K562 (cell line): ENCODE results near the gene PAFAH1B2. TPM values are rescaled to one million over a fixed set of nuclear protein-coding genes. Genes with fewer than 3 reads are reported as not detected.

Source experiments
- AFF4 ChIP-seq: sonication (generic); formaldehyde crosslinking; IDR thresholded peaks from 2 replicates; pipeline ENCODE4 v1.8.0; 2023; ENCODE audit warnings: mild to moderate bottlenecking, missing genetic modification reagents
- CBX2 ChIP-seq: fragments of 200-600 bp; sonication (generic); IDR thresholded peaks from one replicate; pipeline ENCODE4 v1.6.1; 2012; ENCODE audit warnings: mild to moderate bottlenecking, low read length, inconsistent platforms; ENCODE audit not compliant: insufficient read depth, poor library complexity, severe bottlenecking
- IFI16 ChIP-seq: fragments of 250-450 bp; sonication (Bioruptor Pico); IDR thresholded peaks from 2 replicates; pipeline ENCODE4 v2.1.2; 2022; ENCODE audit warnings: mild to moderate bottlenecking, inconsistent platforms
- IRF9 ChIP-seq: fragments of 450-650 bp; IDR thresholded peaks from 2 replicates; pipeline ENCODE4 v1.6.1; 2016; ENCODE audit warnings: missing biosample characterization, missing genetic modification characterization
- MAFK ChIP-seq: IDR thresholded peaks from 2 replicates; pipeline ENCODE4 v1.6.1; 2011; ENCODE audit warnings: low read length, improper control_type of control experiment
- NCOA1 ChIP-seq: fragments of 450-650 bp; IDR thresholded peaks from 2 replicates; pipeline ENCODE4 v1.6.1; 2016; ENCODE audit warnings: low read depth
- NR0B1 ChIP-seq: fragments of 450-650 bp; IDR thresholded peaks from one replicate; pipeline ENCODE4 v1.6.1; 2018; ENCODE audit warnings: mild to moderate bottlenecking, moderate library complexity; ENCODE audit not compliant: partially characterized antibody
- NR3C1 ChIP-seq: sonication (generic); formaldehyde crosslinking; IDR thresholded peaks from 2 replicates; pipeline ENCODE4 v1.8.1; 2022; ENCODE audit warnings: missing genetic modification reagents
- PURB ChIP-seq: sonication (generic); formaldehyde crosslinking; IDR thresholded peaks from 2 replicates; pipeline ENCODE4 v1.9.0; 2021; ENCODE audit warnings: low read depth, mild to moderate bottlenecking, missing genetic modification reagents
- RAD51 ChIP-seq: fragments of 450-650 bp; IDR thresholded peaks from 2 replicates; pipeline ENCODE4 v1.7.1; 2016; ENCODE audit warnings: low read depth, mild to moderate bottlenecking, borderline replicate concordance
- SUPT5H ChIP-seq: fragments of 450-650 bp; IDR thresholded peaks from 2 replicates; pipeline ENCODE4 v1.6.1; 2016
- TSC22D4 ChIP-seq: fragments of 450-650 bp; IDR thresholded peaks from 2 replicates; pipeline ENCODE4 v1.6.1; 2016; ENCODE audit warnings: missing genetic modification characterization, missing biosample characterization, control low read depth
- XRCC5 ChIP-seq: fragments of 200-400 bp; formaldehyde crosslinking; IDR thresholded peaks from 2 replicates; pipeline ENCODE4 v1.6.1; 2017; ENCODE audit warnings: low read depth, mild to moderate bottlenecking, low read length
- ZFP91 ChIP-seq: sonication (generic); formaldehyde crosslinking; IDR thresholded peaks from 2 replicates; pipeline ENCODE4 v1.8.0; 2022; ENCODE audit warnings: mild to moderate bottlenecking, missing genetic modification reagents
- ZKSCAN3 ChIP-seq: fragments of 250-450 bp; sonication (Bioruptor Pico); IDR thresholded peaks from 2 replicates; pipeline ENCODE4 v1.4.0; 2020
- ZNF217 ChIP-seq: sonication (generic); formaldehyde crosslinking; IDR thresholded peaks from 2 replicates; pipeline ENCODE4 v1.8.0; 2022; ENCODE audit warnings: mild to moderate bottlenecking, missing genetic modification reagents
- ZNF239 ChIP-seq: fragments of 250-450 bp; sonication (Bioruptor Pico); IDR thresholded peaks from 2 replicates; pipeline ENCODE4 v1.4.0; 2020; ENCODE audit warnings: mild to moderate bottlenecking
- ZNF24 ChIP-seq: fragments of 450-650 bp; IDR thresholded peaks from 2 replicates; pipeline ENCODE4 v1.6.1; 2016
- ZNF436 ChIP-seq: fragments of 250-450, 450-650 bp; sonication (Bioruptor Pico); formaldehyde crosslinking; IDR thresholded peaks from 2 replicates; pipeline ENCODE4 v1.7.0; 2020; ENCODE audit warnings: mild to moderate bottlenecking
- polyA plus RNA-seq, 8 experiments: library from polyadenylated mRNA; depleted of rRNA in 4 of 8; stranded (reverse) in 5 of 8; unstranded in 3 of 8; fragments of >200 nt; fragmentation: Nextera tagmentation in 2 of 8; fragmentation: Illumina TruSeq in 1 of 8; extraction: Ambion mirVana in 2 of 8; extraction: Trizol in 1 of 8; gene quantifications; 2 replicates each; pipeline versions ENCODE4 v1.2.1 to v1.2.3, GENCODE V29; 2011 to 2014; ENCODE audit warnings: inconsistent platforms in 1 of 8, missing spikeins in 1 of 8
- total RNA-seq, 7 experiments: library from RNA; depleted of rRNA in 6 of 7; stranded (reverse); fragments of >200 nt in 6 of 7; fragmentation: Illumina TruSeq in 2 of 7; extraction: Trizol in 2 of 7; gene quantifications; 2 replicates each; pipeline versions ENCODE4 v1.2.1 to v1.2.3, GENCODE V29; 2011 to 2021; ENCODE audit warnings: low replicate concordance in 1 of 7

PAFAH1B2 gene
- total and polyA plus RNA-seq, 9 of the 15 experiments (the other 6 are each of a cell fraction or from before 2014, with no cell fraction given) = 27.8 to 94.7 (median 64.9) TPM

- no peak for TF ChIP-seq MAFK
- no peak for TF ChIP-seq PURB (CRISPR knock-in tag)
- TF ChIP-seq ZNF436 = no peak
- TF ChIP-seq ZFP91 = no peak
- no peak for TF ChIP-seq IRF9 (tag)
- TF ChIP-seq ZNF24 = no peak
- TF ChIP-seq NCOA1 = peak; percentile 77; the same call in 1 of the 2 replicates
- TF ChIP-seq RAD51 = no peak
- TF ChIP-seq IFI16 (CRISPR knock-in tag) = no peak
- no peak for TF ChIP-seq ZKSCAN3 (CRISPR knock-in tag)
- TF ChIP-seq ZNF239 (CRISPR knock-in tag) = no peak
- no peak for TF ChIP-seq SUPT5H
- TF ChIP-seq ZNF217 (CRISPR knock-in tag) = no peak
- TF ChIP-seq NR3C1 = no peak
- no peak for TF ChIP-seq NR0B1
- TF ChIP-seq XRCC5 = no peak
- no peak for TF ChIP-seq TSC22D4
- no peak for TF ChIP-seq CBX2
- no peak for TF ChIP-seq AFF4
Observed at GRCh38 chr11:117223741-117224689, 79.9 kb downstream of the PAFAH1B2 start (continued).
